Measurements from ENCODE around the gene ZNF638. TPM values are rescaled to one million over a fixed set of nuclear protein-coding genes. Genes with fewer than 3 reads are reported as not detected.

ZNF638 gene
- total and polyA plus RNA-seq, 10 of the 15 experiments (the other 5 are each of a cell fraction or from before 2014, with no cell fraction given): 37.6 to 133 (median 64.5) TPM

GRCh38 chr2:71283131-71283530 is 48.5 kb upstream of the ZNF638 start:
- Histone ChIP-seq H3K36me3 (ENCODE audit: control insufficient read depth in 2 of 2, insufficient read depth in 2 of 2, low read length in 1 of 2) (no peaks in the 10 kb centered on the region), H3K27ac (ENCODE audit: control insufficient read depth, insufficient read depth) (no peak overlapping the region), H4K20me1 (ENCODE audit: control insufficient read depth, insufficient read depth) (no peaks in the 10 kb centered on the region), H3K9me3 (replicated peaks; ENCODE audit: control insufficient read depth, insufficient read depth, low read length) (no peaks in the 10 kb centered on the region), H3K9ac (ENCODE audit: control insufficient read depth, insufficient read depth, low read length) (no peak overlapping the region), H3K4me3 (no peak overlapping the region), H3K27me3 (replicated peaks in 1 of 2; ENCODE audit: control insufficient read depth in 2 of 2, insufficient read depth in 2 of 2, low read length in 1 of 2) (no peaks in the 10 kb centered on the region), H3K79me2 (ENCODE audit: control insufficient read depth, insufficient read depth, low read length) (no peaks in the 10 kb centered on the region), H2AFZ (ENCODE audit: control insufficient read depth, low read depth, low read length) (no peak overlapping the region), H3K4me2 (ENCODE audit: control insufficient read depth, insufficient read depth) (no peak overlapping the region), H3K4me1 (ENCODE audit: control insufficient read depth, insufficient read depth, low read length) (no peaks in the 10 kb centered on the region)
- no peak for DNase-seq (ENCODE audit: low read depth, low spot score)
- WGBS (ENCODE audit: insufficient coverage, insufficient replicate concordance, low lambda C conversion rate, missing lambda C conversion rate): 61% methylated on average over 5 of the region's 5 CpGs
- RAD21 ChIA-PET (ENCODE audit: unreplicated experiment): interaction anchor here (0.9 kb wide), 1 partner anchor 182 kb away, joined by 3 read pairs; no protein-coding TSS in a partner anchor
- in situ Hi-C loops (cut with MboI) (loop anchor here (25.0 kb wide), 1 partner anchor 854 kb away; the partner anchor contains the start of gene CYP26B1), intact Hi-C loops (cut with micrococcal nuclease; ENCODE audit: unreplicated experiment) (no loop called here)
- ATAC-seq: no peak
- FAIRE-seq: no peak
- CTCF ChIA-PET: interaction anchor here (1.3 to 1.9 kb wide), 3 partner anchors 17 to 212 kb away, joined by 3 to 8 read pairs (median 3); no protein-coding TSS in a partner anchor
- BruUV-seq (replicated peaks): no TSS peak
- SMC1A ChIA-PET (ENCODE audit: uncharacterized antibody, unreplicated experiment): interaction anchor here (1.9 kb wide), 1 partner anchor 182 kb away, joined by 5 read pairs; no protein-coding TSS in a partner anchor
- POLR2A ChIA-PET: interaction anchor here (0.6 kb wide), 1 partner anchor 28 kb away, joined by 3 read pairs; no protein-coding TSS in a partner anchor
- TF ChIP-seq YY1 (IDR thresholded peaks at IDR 0.05; ENCODE audit: low read depth, low read length) (no peak), E4F1 (IDR thresholded peaks at IDR 0.05; ENCODE audit: borderline replicate concordance, partially characterized antibody) (no peak), ZBTB40 (IDR thresholded peaks at IDR 0.05; ENCODE audit: borderline replicate concordance) (no peak), STAT1 (conservative IDR thresholded peaks at IDR 0.05) (no peak), ZBTB4 (CRISPR knock-in tag; IDR thresholded peaks at IDR 0.05) (no peak), TARDBP (IDR thresholded peaks at IDR 0.05; ENCODE audit: borderline replicate concordance) (no peak), MTA2 (IDR thresholded peaks at IDR 0.05; ENCODE audit: low read depth) (no peak), BMI1 (IDR thresholded peaks at IDR 0.05; ENCODE audit: borderline replicate concordance) (no peak), TAF1 (IDR thresholded peaks at IDR 0.05; ENCODE audit: borderline replicate concordance, low read depth, low read length) (no peak), IKZF1 (conservative IDR thresholded peaks at IDR 0.05) (no peak), STAT3 (IDR thresholded peaks at IDR 0.05; ENCODE audit: low read depth, low read length) (no peak), HSF1 (IDR thresholded peaks at IDR 0.05; ENCODE audit: low read depth, low read length) (no peak), RAD21 (IDR thresholded peaks at IDR 0.05; ENCODE audit: insufficient read depth, low read depth, low read length) (no peak)

Measured in GM12878 (cell line).